Tibial nerve (tissue), 4 donors: ENCODE measurements around the gene DDX1. TPM values are rescaled to one million over a fixed set of nuclear protein-coding genes. Genes with fewer than 3 reads are reported as not detected.

Experiments
- DNase-seq, 2 donors: peaks; one replicate each; pipeline ENCODE4 v3.0.0-alpha.2; 2019; ENCODE audit warnings: low spot score in 2 of 2
- H3K27ac ChIP-seq, 4 donors: fragments of 200-600 bp; sonication (generic) in 3 of 4; one replicate each; pipeline ENCODE4 v1.5.1; 2017 to 2019; ENCODE audit warnings: mild to moderate bottlenecking in 1 of 4
- H3K27me3 ChIP-seq, 2 donors: fragments of 200-600 bp; sonication (generic) in 1 of 2; one replicate each; pipeline versions ENCODE4 v1.5.1 to v1.6.0; 2017 to 2019
- H3K36me3 ChIP-seq, 3 donors: fragments of 200-600 bp; sonication (generic); one replicate each; pipeline ENCODE4 v1.5.1; 2018 to 2019
- H3K4me1 ChIP-seq, 4 donors: fragments of 200-600 bp; sonication (generic) in 3 of 4; one replicate each; pipeline ENCODE4 v1.5.1; 2017 to 2019
- H3K4me3 ChIP-seq, 4 donors: fragments of 200-600 bp; sonication (generic) in 3 of 4; one replicate each; pipeline ENCODE4 v1.5.1; 2017 to 2019; ENCODE audit warnings: mild to moderate bottlenecking in 1 of 4, moderate library complexity in 1 of 4
- H3K9me3 ChIP-seq, 4 donors: fragments of 200-600 bp; sonication (generic) in 3 of 4; one replicate each; pipeline ENCODE4 v1.5.1; 2017 to 2019
- EP300 ChIP-seq, 2 donors: sonication (generic); formaldehyde crosslinking; IDR thresholded peaks; one replicate each; pipeline ENCODE4 v1.6.1; 2017; ENCODE audit warnings: antibody characterized with exemption in 2 of 2, mild to moderate bottlenecking in 1 of 2
- POLR2A ChIP-seq, 2 donors: fragments of 450-650 bp; IDR thresholded peaks; one replicate each; pipeline ENCODE4 v1.6.1; 2017; ENCODE audit warnings: antibody characterized with exemption in 2 of 2, mild to moderate bottlenecking in 2 of 2, moderate library complexity in 2 of 2
- WGBS, 2 donors: methylation state at CpG; one replicate each; pipeline ENCODE4 v1.1.5; 2018; 5-methylcytosine and 5-hydroxymethylcytosine counted together
- total RNA-seq, 4 donors: library from RNA; depleted of rRNA; stranded (reverse); fragments of >200 nt; gene quantifications; one replicate each; pipeline ENCODE4 v1.1.0, GENCODE V29; 2016
- TF ChIP-seq, protein P1 (sequence below), 5 experiments: fragments of 200-600 bp in 3 of 5; fragments of 450-650 bp in 2 of 5; sonication (generic) in 3 of 5; IDR thresholded peaks; one replicate each; pipeline ENCODE4 v1.5.1; 2016 to 2019; ENCODE audit warnings: antibody characterized with exemption in 5 of 5, mild to moderate bottlenecking in 3 of 5, moderate library complexity in 2 of 5

Gene DDX1
- total RNA-seq, 4 donors from 2014 or later: 54.9 to 64.7 (median 57.3) TPM

GRCh38 chr2:15596350-15596749 is 4.7 kb downstream of the DDX1 start:
- H3K27ac ChIP-seq: no peak overlapping the region
- no peaks in the 10 kb centered on the region for H3K27me3 ChIP-seq
- TF ChIP-seq POLR2A (IDR thresholded peaks at IDR 0.05) (no peak), EP300 (IDR thresholded peaks at IDR 0.05) (no peak)
- TF ChIP-seq, protein P1, sequence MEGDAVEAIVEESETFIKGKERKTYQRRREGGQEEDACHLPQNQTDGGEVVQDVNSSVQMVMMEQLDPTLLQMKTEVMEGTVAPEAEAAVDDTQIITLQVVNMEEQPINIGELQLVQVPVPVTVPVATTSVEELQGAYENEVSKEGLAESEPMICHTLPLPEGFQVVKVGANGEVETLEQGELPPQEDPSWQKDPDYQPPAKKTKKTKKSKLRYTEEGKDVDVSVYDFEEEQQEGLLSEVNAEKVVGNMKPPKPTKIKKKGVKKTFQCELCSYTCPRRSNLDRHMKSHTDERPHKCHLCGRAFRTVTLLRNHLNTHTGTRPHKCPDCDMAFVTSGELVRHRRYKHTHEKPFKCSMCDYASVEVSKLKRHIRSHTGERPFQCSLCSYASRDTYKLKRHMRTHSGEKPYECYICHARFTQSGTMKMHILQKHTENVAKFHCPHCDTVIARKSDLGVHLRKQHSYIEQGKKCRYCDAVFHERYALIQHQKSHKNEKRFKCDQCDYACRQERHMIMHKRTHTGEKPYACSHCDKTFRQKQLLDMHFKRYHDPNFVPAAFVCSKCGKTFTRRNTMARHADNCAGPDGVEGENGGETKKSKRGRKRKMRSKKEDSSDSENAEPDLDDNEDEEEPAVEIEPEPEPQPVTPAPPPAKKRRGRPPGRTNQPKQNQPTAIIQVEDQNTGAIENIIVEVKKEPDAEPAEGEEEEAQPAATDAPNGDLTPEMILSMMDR (IDR thresholded peaks at IDR 0.05): no peak
- peaks cover 0 to 26% (median 6%) of the 10 kb centered on the region in 4 donors for H3K4me1 ChIP-seq
- H3K4me3 ChIP-seq: no peak overlapping the region
- no peak for DNase-seq
- 80 to 86% methylated on average over 2 of the region's 2 CpGs for WGBS, 2 donors
- H3K36me3 ChIP-seq: peaks cover 0 to 58% (median 12%) of the 10 kb centered on the region in 3 donors
- no peaks in the 10 kb centered on the region for H3K9me3 ChIP-seq

GRCh38 chr2:15596968-15597367 is 5.3 kb downstream of the DDX1 start:
- Histone ChIP-seq H3K9me3 (no peaks in the 10 kb centered on the region), H3K4me1 (peaks cover 0 to 26% (median 6%) of the 10 kb centered on the region in 4 donors), H3K27me3 (no peaks in the 10 kb centered on the region), H3K4me3 (no peak overlapping the region), H3K27ac (no peak overlapping the region), H3K36me3 (peaks cover 0 to 64% (median 15%) of the 10 kb centered on the region in 3 donors)
- TF ChIP-seq EP300 (IDR thresholded peaks at IDR 0.05) (no peak), POLR2A (IDR thresholded peaks at IDR 0.05) (no peak)
- TF ChIP-seq, protein P1 (IDR thresholded peaks at IDR 0.05): no peak
- no peak for DNase-seq
- 74 to 77% methylated on average over 4 of the region's 4 CpGs for WGBS, 2 donors

DNA sequence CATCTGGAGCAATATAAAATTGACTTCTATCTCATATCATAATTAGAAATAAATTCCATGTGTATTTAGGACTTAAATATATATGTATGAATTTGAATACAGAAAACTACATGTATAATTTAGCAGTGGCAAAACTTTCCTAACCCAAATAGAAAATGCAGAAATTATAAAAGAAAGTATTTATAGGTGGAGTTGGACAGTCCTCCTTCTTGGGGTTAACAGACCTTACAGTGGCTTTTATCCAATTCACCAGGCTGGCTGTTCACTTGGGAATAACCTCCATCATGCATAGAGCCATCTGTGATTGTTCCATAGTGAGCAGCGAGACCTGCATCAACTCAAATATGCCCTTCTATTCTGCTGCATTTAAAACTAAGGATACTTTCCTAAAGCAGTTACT is 8.3 kb downstream of the DDX1 start:
- no peak overlapping the region for H3K27ac ChIP-seq
- peaks cover 4 to 94% (median 37%) of the 10 kb centered on the region in 3 donors for H3K36me3 ChIP-seq
- no peak overlapping the region for H3K4me3 ChIP-seq
- TF ChIP-seq POLR2A (IDR thresholded peaks at IDR 0.05) (no peak), EP300 (IDR thresholded peaks at IDR 0.05) (no peak)
- TF ChIP-seq, protein P1 (IDR thresholded peaks at IDR 0.05): no peak
- no peaks in the 10 kb centered on the region for H3K9me3 ChIP-seq
- H3K4me1 ChIP-seq: no peaks in the 10 kb centered on the region
- no peaks in the 10 kb centered on the region for H3K27me3 ChIP-seq
- no peak for DNase-seq
- 92 to 97% methylated on average over 1 of the region's 1 CpG for WGBS, 2 donors

DNA sequence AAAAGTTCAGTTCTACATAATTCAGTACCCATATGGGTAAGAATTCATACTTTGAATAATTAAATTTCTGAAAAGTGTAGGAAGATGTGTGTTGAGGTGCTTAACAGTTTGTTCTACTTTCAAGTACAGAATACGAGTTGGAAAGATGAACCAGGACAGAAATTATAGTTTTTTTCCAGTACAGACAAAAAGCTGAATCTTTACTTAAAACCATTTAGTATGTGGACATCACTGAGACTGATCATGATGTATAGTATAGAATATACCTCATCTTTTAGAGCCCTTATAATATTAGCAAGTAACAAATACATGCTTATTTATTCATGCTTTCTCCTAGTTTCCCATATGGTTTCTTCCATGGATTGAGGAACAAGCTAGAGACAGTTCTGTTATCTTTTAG is 10.0 kb downstream of the DDX1 start:
- 96 to 98% methylated on average over 1 of the region's 1 CpG for WGBS, 2 donors
- peaks cover 4 to 99% (median 46%) of the 10 kb centered on the region in 3 donors for H3K36me3 ChIP-seq
- H3K4me1 ChIP-seq: no peaks in the 10 kb centered on the region
- no peak overlapping the region for H3K27ac ChIP-seq
- TF ChIP-seq EP300 (IDR thresholded peaks at IDR 0.05) (no peak), POLR2A (IDR thresholded peaks at IDR 0.05) (no peak)
- TF ChIP-seq, protein P1 (IDR thresholded peaks at IDR 0.05): no peak
- DNase-seq: no peak
- no peaks in the 10 kb centered on the region for H3K9me3 ChIP-seq
- no peak overlapping the region for H3K4me3 ChIP-seq
- no peaks in the 10 kb centered on the region for H3K27me3 ChIP-seq

- WGBS, 2 donors: 85 to 90% methylated on average over 8 of the region's 8 CpGs
- H3K4me1 ChIP-seq: no peaks in the 10 kb centered on the region
- H3K36me3 ChIP-seq: peaks cover 4 to 99% (median 46%) of the 10 kb centered on the region in 3 donors
- no peaks in the 10 kb centered on the region for H3K27me3 ChIP-seq
- TF ChIP-seq, protein P1 (IDR thresholded peaks at IDR 0.05): no peak
- TF ChIP-seq EP300 (IDR thresholded peaks at IDR 0.05): no peak
- TF ChIP-seq POLR2A (IDR thresholded peaks at IDR 0.05): no peak
- DNase-seq: no peak
- no peaks in the 10 kb centered on the region for H3K9me3 ChIP-seq
- H3K4me3 ChIP-seq: no peak overlapping the region
- H3K27ac ChIP-seq: no peak overlapping the region
Measured at GRCh38 chr2:15602393-15602792, 10.7 kb downstream of the DDX1 start.
